HepG2 (cell line): Measurements from ENCODE around the gene KANK3. TPM values are rescaled to one million over a fixed set of nuclear protein-coding genes. Genes with fewer than 3 reads are reported as not detected.
A peak's percentile ranks its signal among the peaks of the same experiment; 100 is the strongest.

Experiments used
- ARHGAP35 ChIP-seq: sonication (generic); formaldehyde crosslinking; IDR thresholded peaks from 2 replicates; pipeline ENCODE4 v1.9.0; 2022; ENCODE audit warnings: mild to moderate bottlenecking, inconsistent platforms, moderate library complexity, missing genetic modification reagents, borderline replicate concordance
- EP300 ChIP-seq, 3 experiments: sonication (generic) in 1 of 3; formaldehyde crosslinking in 1 of 3; IDR thresholded peaks; 2 replicates each; pipeline versions ENCODE4 v1.5.1 to v1.6.1; 2011 to 2020; ENCODE audit warnings: low read depth in 2 of 3, low read length in 2 of 3, borderline replicate concordance in 1 of 3, improper control_type of control experiment in 1 of 3, mild to moderate bottlenecking in 1 of 3, missing genetic modification reagents in 1 of 3, moderate library complexity in 1 of 3
- FOXO4 ChIP-seq: sonication (generic); formaldehyde crosslinking; conservative IDR thresholded peaks from 2 replicates; pipeline ENCODE4 v1.8.1; 2023; ENCODE audit warnings: missing genetic modification reagents
- GATAD1 ChIP-seq: IDR thresholded peaks from 2 replicates; pipeline ENCODE4 v1.6.1; 2016; ENCODE audit warnings: missing genetic modification reagents, missing compliant biosample characterization
- KAT7 ChIP-seq: IDR thresholded peaks from 2 replicates; pipeline ENCODE4 v1.6.1; 2018; ENCODE audit warnings: borderline replicate concordance, missing compliant biosample characterization
- MAZ ChIP-seq, 2 experiments: sonication (generic) in 1 of 2; formaldehyde crosslinking in 1 of 2; IDR thresholded peaks; 2 replicates each; pipeline versions ENCODE4 v1.5.0 to v1.6.1; 2012 to 2020; ENCODE audit warnings: low read depth in 2 of 2, mild to moderate bottlenecking in 2 of 2, borderline replicate concordance in 1 of 2, improper control_type of control experiment in 1 of 2, low read length in 1 of 2, missing genetic modification reagents in 1 of 2, moderate library complexity in 1 of 2
- MED13 ChIP-seq: sonication (generic); formaldehyde crosslinking; IDR thresholded peaks from 2 replicates; pipeline ENCODE4 v1.5.0; 2020; ENCODE audit warnings: missing genetic modification reagents
- NFIB ChIP-seq: sonication (generic); formaldehyde crosslinking; IDR thresholded peaks from 2 replicates; pipeline ENCODE4 v1.9.0; 2021; ENCODE audit warnings: missing genetic modification reagents, mild to moderate bottlenecking, borderline replicate concordance
- NONO ChIP-seq, 2 experiments: fragments of 450-650 bp in 1 of 2; sonication (generic) in 1 of 2; formaldehyde crosslinking in 1 of 2; IDR thresholded peaks in 1 of 2; conservative IDR thresholded peaks in 1 of 2; 2 replicates each; pipeline versions ENCODE4 v1.6.1 to v1.8.0; 2017 to 2022; ENCODE audit warnings: mild to moderate bottlenecking in 1 of 2, missing genetic modification reagents in 1 of 2, moderate library complexity in 1 of 2
- SALL1 ChIP-seq: sonication (generic); formaldehyde crosslinking; IDR thresholded peaks from 2 replicates; pipeline ENCODE4 v1.8.0; 2022; ENCODE audit warnings: mild to moderate bottlenecking, missing genetic modification reagents
- SNAI1 ChIP-seq: sonication (generic); formaldehyde crosslinking; IDR thresholded peaks from 2 replicates; pipeline ENCODE4 v1.5.0; 2020; ENCODE audit warnings: mild to moderate bottlenecking, missing genetic modification reagents, borderline replicate concordance
- SP2 ChIP-seq: sonication (generic); formaldehyde crosslinking; IDR thresholded peaks from 2 replicates; pipeline ENCODE4 v1.5.1; 2020; ENCODE audit warnings: mild to moderate bottlenecking, missing genetic modification reagents
- TEAD3 ChIP-seq: optimal IDR thresholded peaks from 2 replicates; pipeline ENCODE3; 2016; ENCODE audit warnings: borderline replicate concordance
- THAP11 ChIP-seq: IDR thresholded peaks from 2 replicates; pipeline ENCODE4 v1.6.1; 2016; ENCODE audit warnings: missing biosample characterization, missing genetic modification reagents
- YEATS4 ChIP-seq: sonication (generic); formaldehyde crosslinking; IDR thresholded peaks from 2 replicates; pipeline ENCODE4 v1.4.0; 2020; ENCODE audit warnings: missing genetic modification reagents, borderline replicate concordance
- YY1 ChIP-seq: IDR thresholded peaks from 2 replicates; pipeline ENCODE4 v1.6.1; 2011; ENCODE audit warnings: low read length, low read depth, moderate library complexity, mild to moderate bottlenecking; ENCODE audit not compliant: insufficient read depth, insufficient replicate concordance
- ZBTB37 ChIP-seq: sonication (generic); formaldehyde crosslinking; IDR thresholded peaks from 2 replicates; pipeline ENCODE4 v1.4.0; 2020; ENCODE audit warnings: mild to moderate bottlenecking, missing genetic modification reagents
- ZNF274 ChIP-seq: sonication (generic); formaldehyde crosslinking; IDR thresholded peaks from 2 replicates; pipeline ENCODE4 v1.5.1; 2020; ENCODE audit warnings: mild to moderate bottlenecking, missing genetic modification reagents
- ZNF383 ChIP-seq: sonication (generic); formaldehyde crosslinking; IDR thresholded peaks from 2 replicates; pipeline ENCODE4 v1.4.0; 2020; ENCODE audit warnings: missing genetic modification reagents, mild to moderate bottlenecking, borderline replicate concordance
- ZNF513 ChIP-seq: sonication (generic); formaldehyde crosslinking; conservative IDR thresholded peaks from 2 replicates; pipeline ENCODE4 v1.5.0; 2020; ENCODE audit warnings: missing genetic modification reagents
- ZNF644 ChIP-seq: IDR thresholded peaks from 2 replicates; pipeline ENCODE4 v1.6.1; 2016; ENCODE audit warnings: low read depth
- ZNF672 ChIP-seq: sonication (generic); formaldehyde crosslinking; IDR thresholded peaks from 2 replicates; pipeline ENCODE4 v1.8.1; 2022; ENCODE audit warnings: missing genetic modification reagents
- ZNF737 ChIP-seq: sonication (generic); formaldehyde crosslinking; IDR thresholded peaks from 2 replicates; pipeline ENCODE4 v1.5.0; 2020; ENCODE audit warnings: missing genetic modification reagents, mild to moderate bottlenecking, borderline replicate concordance
- ZNF878 ChIP-seq: sonication (generic); formaldehyde crosslinking; IDR thresholded peaks from 2 replicates; pipeline ENCODE4 v1.8.1; 2023; ENCODE audit warnings: mild to moderate bottlenecking, missing genetic modification reagents, moderate library complexity
- polyA plus RNA-seq, 8 experiments: library from polyadenylated mRNA; depleted of rRNA in 3 of 8; stranded (reverse) in 7 of 8; unstranded in 1 of 8; fragments of >200 nt; fragmentation: Illumina TruSeq in 4 of 8; extraction: Trizol in 4 of 8; gene quantifications; 2 replicates each; pipeline versions ENCODE4 v1.2.1 to v1.2.3, GENCODE V29; 2011 to 2016; ENCODE audit warnings: low read depth in 4 of 8, missing spikeins in 1 of 8, mixed read lengths in 1 of 8; ENCODE audit not compliant: insufficient read depth in 1 of 8
- total RNA-seq, 5 experiments: library from RNA; depleted of rRNA; stranded (reverse); fragments of >200 nt; fragmentation: Illumina TruSeq; extraction: Trizol; gene quantifications; 2 replicates each; pipeline ENCODE4 v1.2.3, GENCODE V29; 2016; ENCODE audit warnings: low read depth in 1 of 5

Gene KANK3
- total and polyA plus RNA-seq, 2 of the 13 experiments (the other 11 are each of a cell fraction or from before 2014, with no cell fraction given), result 0.15 to 0.20 TPM

- TF ChIP-seq MED13 (CRISPR knock-in tag), result peak; percentile 63; the same call in 1 of the 2 replicates
- TF ChIP-seq ZNF274, result peak; percentile 89
- peak; percentile 6 for TF ChIP-seq TEAD3 (CRISPR knock-in tag)
- peak; percentile 89 for TF ChIP-seq SP2
- TF ChIP-seq ZNF644 (CRISPR knock-in tag), result no peak
- no peak for TF ChIP-seq MAZ (IDR thresholded peaks at IDR 0.05; ENCODE audit: borderline replicate concordance, low read depth, low read length)
- peak; percentile 93 for TF ChIP-seq MAZ (CRISPR knock-in tag; IDR thresholded peaks at IDR 0.05; ENCODE audit: low read depth)
- TF ChIP-seq YY1, result peak; percentile 67
- TF ChIP-seq THAP11 (CRISPR knock-in tag), result peak; percentile 71
- no peak for TF ChIP-seq EP300 (IDR thresholded peaks at IDR 0.05; ENCODE audit: low read depth in 2 of 2, low read length in 2 of 2)
- TF ChIP-seq EP300 (CRISPR knock-in tag; IDR thresholded peaks at IDR 0.05; ENCODE audit: borderline replicate concordance), result no peak; the same call in 1 of the 2 replicates
- TF ChIP-seq SNAI1 (CRISPR knock-in tag), result no peak; the same call in 1 of the 2 replicates
- TF ChIP-seq GATAD1 (CRISPR knock-in tag), result peak; percentile 75; the same call in 1 of the 2 replicates
- peak; percentile 75; the same call in 1 of the 2 replicates for TF ChIP-seq ZNF878 (CRISPR knock-in tag)
- TF ChIP-seq NONO (IDR thresholded peaks at IDR 0.05), result no peak
- TF ChIP-seq NONO (CRISPR knock-in tag; conservative IDR thresholded peaks at IDR 0.05), result peak; percentile 86
- peak; percentile 21 for TF ChIP-seq ZNF672 (CRISPR knock-in tag)
- no peak for TF ChIP-seq ZNF383 (CRISPR knock-in tag)
- peak; percentile 95 for TF ChIP-seq YEATS4 (CRISPR knock-in tag)
- peak; percentile 11; the same call in 1 of the 2 replicates for TF ChIP-seq NFIB (CRISPR knock-in tag)
- TF ChIP-seq ZNF737 (CRISPR knock-in tag), result no peak
- TF ChIP-seq ZNF513 (CRISPR knock-in tag), result peak; percentile 72; the same call in 1 of the 2 replicates
- peak; percentile 87; the same call in 1 of the 2 replicates for TF ChIP-seq FOXO4 (CRISPR knock-in tag)
- peak; percentile 98 for TF ChIP-seq ARHGAP35 (CRISPR knock-in tag)
- TF ChIP-seq ZBTB37 (CRISPR knock-in tag), result no peak
- peak; percentile 72; the same call in 1 of the 2 replicates for TF ChIP-seq KAT7
- peak; percentile 94 for TF ChIP-seq SALL1 (CRISPR knock-in tag)
Measured at GRCh38 chr19:8307965-8308866, 34.8 kb downstream of the KANK3 start, which contains the start of gene CD320 (continued).
